ENCODE data around the gene HOXA4. TPM values are rescaled to one million over a fixed set of nuclear protein-coding genes. Genes with fewer than 3 reads are reported as not detected.

Gene HOXA4
- total RNA-seq, 1 donor from 2014 or later, result not detected

DNA sequence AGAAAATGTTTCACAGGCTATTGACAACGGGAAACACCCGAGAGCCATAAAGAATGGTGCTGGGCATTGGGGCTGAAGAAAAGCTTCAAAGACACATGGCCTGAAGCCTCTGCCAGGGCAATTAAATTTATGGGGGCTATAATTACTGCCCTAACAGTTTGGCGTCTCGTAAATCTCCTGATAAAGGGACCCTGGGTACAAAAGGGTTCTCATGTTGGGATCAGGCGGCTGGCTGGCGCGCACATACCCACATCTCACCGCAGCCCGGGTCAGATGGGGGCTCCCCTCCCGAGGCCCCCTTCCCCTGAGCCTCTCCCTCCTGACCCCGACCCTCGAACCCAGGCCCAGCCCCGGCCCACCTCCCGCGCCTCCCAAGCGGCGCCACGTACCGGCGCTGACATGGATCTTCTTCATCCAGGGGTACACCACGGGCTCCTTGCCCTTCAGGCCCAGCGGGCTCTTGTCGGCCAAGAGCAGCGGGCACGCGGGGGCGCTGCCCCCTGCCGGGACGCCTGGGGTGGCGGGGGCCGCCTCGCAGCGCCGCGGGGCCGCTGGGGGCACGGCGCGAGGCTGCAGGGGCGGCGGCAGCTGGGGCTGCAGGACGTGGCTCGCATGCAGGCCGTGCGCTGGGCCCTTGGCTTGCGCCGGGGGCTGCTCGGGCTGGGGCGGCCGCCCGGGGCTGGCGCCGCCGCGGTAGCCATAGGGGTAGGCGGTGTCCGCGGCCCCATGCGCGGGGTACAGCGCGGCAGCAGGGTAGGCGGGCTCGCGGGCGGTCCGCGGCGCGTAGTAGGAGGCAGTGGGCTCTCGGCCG, 623 bp downstream of the HOXA4 start:
- Mint-ChIP-seq H3K27ac (ENCODE audit: unreplicated experiment) (no peak overlapping the region), H3K4me1 (ENCODE audit: unreplicated experiment) (peaks cover 2% of the 10 kb centered on the region), H3K4me3 (ENCODE audit: unreplicated experiment) (no peak overlapping the region), H3K9me3 (ENCODE audit: unreplicated experiment) (no peaks in the 10 kb centered on the region), H3K27me3 (ENCODE audit: unreplicated experiment) (peaks cover 90% of the 10 kb centered on the region), H3K36me3 (ENCODE audit: unreplicated experiment) (no peaks in the 10 kb centered on the region)
- TF ChIP-seq, protein P1, sequence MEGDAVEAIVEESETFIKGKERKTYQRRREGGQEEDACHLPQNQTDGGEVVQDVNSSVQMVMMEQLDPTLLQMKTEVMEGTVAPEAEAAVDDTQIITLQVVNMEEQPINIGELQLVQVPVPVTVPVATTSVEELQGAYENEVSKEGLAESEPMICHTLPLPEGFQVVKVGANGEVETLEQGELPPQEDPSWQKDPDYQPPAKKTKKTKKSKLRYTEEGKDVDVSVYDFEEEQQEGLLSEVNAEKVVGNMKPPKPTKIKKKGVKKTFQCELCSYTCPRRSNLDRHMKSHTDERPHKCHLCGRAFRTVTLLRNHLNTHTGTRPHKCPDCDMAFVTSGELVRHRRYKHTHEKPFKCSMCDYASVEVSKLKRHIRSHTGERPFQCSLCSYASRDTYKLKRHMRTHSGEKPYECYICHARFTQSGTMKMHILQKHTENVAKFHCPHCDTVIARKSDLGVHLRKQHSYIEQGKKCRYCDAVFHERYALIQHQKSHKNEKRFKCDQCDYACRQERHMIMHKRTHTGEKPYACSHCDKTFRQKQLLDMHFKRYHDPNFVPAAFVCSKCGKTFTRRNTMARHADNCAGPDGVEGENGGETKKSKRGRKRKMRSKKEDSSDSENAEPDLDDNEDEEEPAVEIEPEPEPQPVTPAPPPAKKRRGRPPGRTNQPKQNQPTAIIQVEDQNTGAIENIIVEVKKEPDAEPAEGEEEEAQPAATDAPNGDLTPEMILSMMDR (IDR thresholded peaks at IDR 0.05), result no peak
- DNase-seq (ENCODE audit: extremely low spot score, unreplicated experiment), result no peak

GRCh38 chr7:27128776-27129728, 1.5 kb downstream of the HOXA4 start:
- TF ChIP-seq, protein P1 (IDR thresholded peaks at IDR 0.05), result no peak
- H3K27ac Mint-ChIP-seq (ENCODE audit: unreplicated experiment), result no peak overlapping the region
- no peak for DNase-seq (ENCODE audit: extremely low spot score, unreplicated experiment)

GRCh38 chr7:27128034-27128433, 2.5 kb downstream of the HOXA4 start:
- Mint-ChIP-seq H3K4me1 (ENCODE audit: unreplicated experiment) (peaks cover 2% of the 10 kb centered on the region), H3K4me3 (ENCODE audit: unreplicated experiment) (no peak overlapping the region), H3K27me3 (ENCODE audit: unreplicated experiment) (peaks cover 90% of the 10 kb centered on the region), H3K9me3 (ENCODE audit: unreplicated experiment) (no peaks in the 10 kb centered on the region), H3K27ac (ENCODE audit: unreplicated experiment) (no peak overlapping the region), H3K36me3 (ENCODE audit: unreplicated experiment) (no peaks in the 10 kb centered on the region)
- no peak for DNase-seq (ENCODE audit: extremely low spot score, unreplicated experiment)
- TF ChIP-seq, protein P1 (IDR thresholded peaks at IDR 0.05), result no peak

More at GRCh38 chr7:27128776-27129728, 1.5 kb downstream of the HOXA4 start:
- H3K27me3 Mint-ChIP-seq (ENCODE audit: unreplicated experiment), result peaks cover 90% of the 10 kb centered on the region
- no peaks in the 10 kb centered on the region for H3K36me3 Mint-ChIP-seq (ENCODE audit: unreplicated experiment)
- H3K9me3 Mint-ChIP-seq (ENCODE audit: unreplicated experiment), result no peaks in the 10 kb centered on the region
- H3K4me3 Mint-ChIP-seq (ENCODE audit: unreplicated experiment), result no peak overlapping the region
- peaks cover 2% of the 10 kb centered on the region for H3K4me1 Mint-ChIP-seq (ENCODE audit: unreplicated experiment)

DNA sequence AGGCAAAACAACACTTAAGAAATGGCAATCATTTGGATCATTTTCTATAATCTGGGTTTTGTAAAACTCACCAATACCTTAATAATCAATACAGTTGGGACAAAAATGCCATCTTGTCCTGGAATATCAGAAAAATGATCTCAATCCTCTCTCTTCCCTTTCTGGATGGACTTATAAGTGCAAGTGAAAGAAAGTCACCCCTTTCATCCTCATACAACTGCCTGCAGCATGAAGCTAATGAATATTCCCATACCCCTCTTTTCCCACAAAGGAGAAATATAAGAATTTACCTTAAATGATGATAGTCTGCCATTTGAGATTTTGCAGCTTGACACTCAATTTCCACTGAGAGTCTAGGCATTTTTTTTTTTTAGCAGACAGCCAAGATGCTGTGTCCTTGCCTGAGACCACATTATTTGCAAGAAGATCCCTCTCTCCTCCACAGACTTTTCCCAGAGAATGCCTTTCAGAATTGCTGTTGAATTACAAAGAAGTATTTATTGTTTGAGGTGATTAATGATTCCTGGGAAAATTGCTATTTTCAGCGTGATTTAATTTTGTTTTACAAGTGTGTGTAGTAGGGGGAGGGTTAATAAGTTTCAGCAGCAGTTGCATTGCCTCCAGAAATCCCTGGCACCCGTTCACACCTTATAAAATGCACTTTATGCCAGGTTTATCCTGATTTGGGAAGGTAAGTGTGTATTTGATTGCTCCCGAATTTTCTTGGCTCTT, 3.8 kb downstream of the HOXA4 start:
- H3K27ac Mint-ChIP-seq (ENCODE audit: unreplicated experiment), result no peak overlapping the region
- peaks cover 91% of the 10 kb centered on the region for H3K27me3 Mint-ChIP-seq (ENCODE audit: unreplicated experiment)
- DNase-seq (ENCODE audit: extremely low spot score, unreplicated experiment), result no peak
- H3K4me1 Mint-ChIP-seq (ENCODE audit: unreplicated experiment), result peaks cover 2% of the 10 kb centered on the region
- H3K36me3 Mint-ChIP-seq (ENCODE audit: unreplicated experiment), result no peaks in the 10 kb centered on the region
- TF ChIP-seq, protein P1 (IDR thresholded peaks at IDR 0.05), result no peak
- no peaks in the 10 kb centered on the region for H3K9me3 Mint-ChIP-seq (ENCODE audit: unreplicated experiment)
- no peak overlapping the region for H3K4me3 Mint-ChIP-seq (ENCODE audit: unreplicated experiment)
